Measurements from ENCODE around the gene STK39. TPM values are rescaled to one million over a fixed set of nuclear protein-coding genes. Genes with fewer than 3 reads are reported as not detected.

STK39 gene
- total RNA-seq, 4 donors from 2014 or later: 13.8 to 28.2 (median 18.3) TPM

GRCh38 chr2:168119515-168120141 lies 127.8 kb downstream of the STK39 start:
- WGBS: 51% methylated on average over 4 of the region's 4 CpGs
- no peak for DNase-seq (ENCODE audit: low spot score in 2 of 2)
- Histone ChIP-seq H3K27ac (no peak overlapping the region), H3K36me3 (peaks cover 33% of the 10 kb centered on the region), H3K4me1 (peaks cover 5% of the 10 kb centered on the region), H3K4me3 (no peak overlapping the region), H3K9me3 (no peaks in the 10 kb centered on the region), H3K27me3 (no peaks in the 10 kb centered on the region)
- TF ChIP-seq EP300 (IDR thresholded peaks at IDR 0.05) (no peak), POLR2AphosphoS5 (IDR thresholded peaks at IDR 0.05) (no peak), POLR2A (IDR thresholded peaks at IDR 0.05) (no peak)
- TF ChIP-seq, protein P1, sequence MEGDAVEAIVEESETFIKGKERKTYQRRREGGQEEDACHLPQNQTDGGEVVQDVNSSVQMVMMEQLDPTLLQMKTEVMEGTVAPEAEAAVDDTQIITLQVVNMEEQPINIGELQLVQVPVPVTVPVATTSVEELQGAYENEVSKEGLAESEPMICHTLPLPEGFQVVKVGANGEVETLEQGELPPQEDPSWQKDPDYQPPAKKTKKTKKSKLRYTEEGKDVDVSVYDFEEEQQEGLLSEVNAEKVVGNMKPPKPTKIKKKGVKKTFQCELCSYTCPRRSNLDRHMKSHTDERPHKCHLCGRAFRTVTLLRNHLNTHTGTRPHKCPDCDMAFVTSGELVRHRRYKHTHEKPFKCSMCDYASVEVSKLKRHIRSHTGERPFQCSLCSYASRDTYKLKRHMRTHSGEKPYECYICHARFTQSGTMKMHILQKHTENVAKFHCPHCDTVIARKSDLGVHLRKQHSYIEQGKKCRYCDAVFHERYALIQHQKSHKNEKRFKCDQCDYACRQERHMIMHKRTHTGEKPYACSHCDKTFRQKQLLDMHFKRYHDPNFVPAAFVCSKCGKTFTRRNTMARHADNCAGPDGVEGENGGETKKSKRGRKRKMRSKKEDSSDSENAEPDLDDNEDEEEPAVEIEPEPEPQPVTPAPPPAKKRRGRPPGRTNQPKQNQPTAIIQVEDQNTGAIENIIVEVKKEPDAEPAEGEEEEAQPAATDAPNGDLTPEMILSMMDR (IDR thresholded peaks at IDR 0.05): peak in 1 of 2 donors; percentile 45

DNA sequence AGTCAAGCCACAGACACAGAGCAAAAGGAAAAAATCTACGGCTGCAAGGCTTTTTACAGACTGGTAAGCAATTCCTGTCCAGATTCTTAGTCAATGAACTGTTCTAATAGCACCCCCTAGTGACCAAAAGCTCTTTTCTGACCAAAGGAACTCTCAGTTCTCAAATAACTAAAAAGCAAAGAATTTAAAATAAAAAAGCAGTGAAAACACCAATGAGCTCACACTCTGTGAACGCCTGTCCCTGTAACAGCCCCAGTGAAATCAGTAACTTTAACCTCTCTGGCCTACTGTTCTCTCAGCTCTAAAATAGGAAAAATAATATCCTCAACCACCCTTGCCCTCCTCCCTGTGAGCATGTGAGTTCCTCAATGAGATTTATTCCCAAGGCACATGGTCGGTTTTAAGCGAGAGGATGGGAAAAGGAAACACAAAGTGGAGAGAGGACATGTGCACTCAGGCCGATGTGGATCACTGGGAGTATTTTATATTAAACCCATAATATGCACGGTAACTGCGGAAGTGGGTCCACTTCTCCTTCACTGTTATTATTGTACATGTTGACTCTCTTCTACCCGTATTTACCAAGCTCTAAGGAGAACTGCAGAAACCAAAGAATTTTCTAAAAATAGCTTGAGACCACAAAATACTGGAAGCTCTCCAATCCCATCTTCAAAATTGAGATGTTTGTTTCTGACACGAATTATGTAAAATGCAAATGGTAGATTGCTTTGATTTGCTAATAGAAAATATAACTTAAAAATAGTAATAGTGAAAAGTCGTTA lies 128.5 kb downstream of the STK39 start:
- Histone ChIP-seq H3K27ac (no peak overlapping the region), H3K36me3 (peaks cover 26% of the 10 kb centered on the region), H3K4me1 (peaks cover 5% of the 10 kb centered on the region), H3K27me3 (no peaks in the 10 kb centered on the region), H3K4me3 (no peak overlapping the region), H3K9me3 (no peaks in the 10 kb centered on the region)
- no peak for DNase-seq (ENCODE audit: low spot score in 2 of 2)
- 47% methylated on average over 10 of the region's 10 CpGs for WGBS
- TF ChIP-seq POLR2AphosphoS5 (IDR thresholded peaks at IDR 0.05) (no peak), POLR2A (IDR thresholded peaks at IDR 0.05) (no peak), EP300 (IDR thresholded peaks at IDR 0.05) (no peak)
- TF ChIP-seq, protein P1 (IDR thresholded peaks at IDR 0.05): peak in 1 of 2 donors; percentile 46

- peaks cover 3% of the 10 kb centered on the region for H3K36me3 ChIP-seq
- H3K9me3 ChIP-seq: no peaks in the 10 kb centered on the region
- no peak for DNase-seq (ENCODE audit: low spot score in 2 of 2)
- TF ChIP-seq POLR2A (IDR thresholded peaks at IDR 0.05): no peak
- TF ChIP-seq POLR2AphosphoS5 (IDR thresholded peaks at IDR 0.05): no peak
- no peak for TF ChIP-seq EP300 (IDR thresholded peaks at IDR 0.05)
- TF ChIP-seq, protein P1 (IDR thresholded peaks at IDR 0.05): no peak
- peaks cover 5% of the 10 kb centered on the region for H3K4me1 ChIP-seq
- no peaks in the 10 kb centered on the region for H3K27me3 ChIP-seq
- 96% methylated on average over 2 of the region's 2 CpGs for WGBS
- H3K4me3 ChIP-seq: no peak overlapping the region
- no peak overlapping the region for H3K27ac ChIP-seq
Measured at GRCh38 chr2:168116448-168116847, 130.9 kb downstream of the STK39 start.

GRCh38 chr2:168114619-168115018 lies 132.8 kb downstream of the STK39 start:
- DNase-seq (ENCODE audit: low spot score in 2 of 2): no peak
- H3K27ac ChIP-seq: no peak overlapping the region
- 89% methylated on average over 7 of the region's 7 CpGs for whole genome bisulfite sequencing
- H3K36me3 ChIP-seq: no peaks in the 10 kb centered on the region
- TF ChIP-seq POLR2AphosphoS5 (IDR thresholded peaks at IDR 0.05): no peak
- TF ChIP-seq, protein P1 (IDR thresholded peaks at IDR 0.05): no peak
- TF ChIP-seq EP300 (IDR thresholded peaks at IDR 0.05): no peak
- TF ChIP-seq POLR2A (IDR thresholded peaks at IDR 0.05): no peak
- peaks cover 5% of the 10 kb centered on the region for H3K4me1 ChIP-seq
- H3K4me3 ChIP-seq: no peak overlapping the region
- H3K27me3 ChIP-seq: no peaks in the 10 kb centered on the region
- no peaks in the 10 kb centered on the region for H3K9me3 ChIP-seq

- Histone ChIP-seq H3K4me1 (peaks cover 5% of the 10 kb centered on the region), H3K27ac (no peak overlapping the region), H3K9me3 (no peaks in the 10 kb centered on the region), H3K4me3 (no peak overlapping the region), H3K36me3 (no peaks in the 10 kb centered on the region), H3K27me3 (no peaks in the 10 kb centered on the region)
- no peak for TF ChIP-seq POLR2AphosphoS5 (IDR thresholded peaks at IDR 0.05)
- TF ChIP-seq EP300 (IDR thresholded peaks at IDR 0.05): no peak
- TF ChIP-seq, protein P1 (IDR thresholded peaks at IDR 0.05): no peak
- TF ChIP-seq POLR2A (IDR thresholded peaks at IDR 0.05): no peak
- 61% methylated on average over 2 of the region's 2 CpGs for WGBS
- DNase-seq (ENCODE audit: low spot score in 2 of 2): no peak
Measured at GRCh38 chr2:168114040-168114439, 133.4 kb downstream of the STK39 start.
